Liver (tissue), 9 donors: ENCODE measurements around the gene SMIM23. TPM values are rescaled to one million over a fixed set of nuclear protein-coding genes. Genes with fewer than 3 reads are reported as not detected.

Source experiments
- DNase-seq: peaks from one replicate; pipeline ENCODE4 v3.0.0-alpha.2; 2017; ENCODE audit warnings: low spot score
- H3K27ac ChIP-seq, 2 donors: one replicate each; pipeline ENCODE4 v1.7.0; 2013; ENCODE audit warnings: inconsistent platforms in 2 of 2, low read length in 2 of 2, control low read depth in 1 of 2, low read depth in 1 of 2, mild to moderate bottlenecking in 1 of 2
- H3K27me3 ChIP-seq, 4 donors: one replicate each; pipeline versions ENCODE4 v1.6.1 to v1.7.0; 2013; ENCODE audit warnings: low read length in 3 of 4, inconsistent platforms in 1 of 4, mild to moderate bottlenecking in 1 of 4, moderate library complexity in 1 of 4; ENCODE audit not compliant: control insufficient read depth in 4 of 4, insufficient read depth in 4 of 4
- H3K36me3 ChIP-seq, 4 donors: one replicate each; pipeline versions ENCODE4 v1.6.1 to v1.7.0; 2013; ENCODE audit warnings: low read length in 3 of 4, mild to moderate bottlenecking in 3 of 4, low read depth in 1 of 4, moderate library complexity in 1 of 4; ENCODE audit not compliant: control insufficient read depth in 4 of 4, insufficient read depth in 3 of 4
- H3K4me1 ChIP-seq, 4 donors: one replicate each; pipeline versions ENCODE4 v1.6.1 to v1.7.0; 2013; ENCODE audit warnings: low read length in 3 of 4, mild to moderate bottlenecking in 3 of 4, moderate library complexity in 1 of 4; ENCODE audit not compliant: control insufficient read depth in 4 of 4, insufficient read depth in 4 of 4
- H3K4me3 ChIP-seq, 3 donors: one replicate each; pipeline versions ENCODE4 v1.6.1 to v1.7.0; 2013; ENCODE audit warnings: low read length in 3 of 3, control low read depth in 1 of 3, low read depth in 1 of 3, mild to moderate bottlenecking in 1 of 3
- H3K9ac ChIP-seq, 2 donors: one replicate each; pipeline ENCODE4 v1.7.0; 2013; ENCODE audit warnings: low read length in 2 of 2, mild to moderate bottlenecking in 2 of 2, moderate library complexity in 2 of 2, control low read depth in 1 of 2, low read depth in 1 of 2
- H3K9me3 ChIP-seq, 4 donors: one replicate each; pipeline versions ENCODE4 v1.6.1 to v1.7.0; 2013; ENCODE audit warnings: low read length in 3 of 4; ENCODE audit not compliant: control insufficient read depth in 4 of 4
- ATF3 ChIP-seq: IDR thresholded peaks from 2 replicates; pipeline ENCODE4 v1.6.1; 2016; ENCODE audit warnings: antibody characterized with exemption
- EGR1 ChIP-seq, 2 donors: IDR thresholded peaks; 2 replicates each; pipeline ENCODE4 v1.6.1; 2016 to 2018; ENCODE audit warnings: antibody characterized with exemption in 2 of 2, low read depth in 2 of 2
- FOXA1 ChIP-seq: IDR thresholded peaks from 2 replicates; pipeline ENCODE4 v1.6.1; 2016; ENCODE audit warnings: antibody characterized with exemption
- GABPA ChIP-seq, 2 donors: IDR thresholded peaks in 1 of 2; conservative IDR thresholded peaks in 1 of 2; 2 replicates each; pipeline ENCODE4 v1.6.1; 2016; ENCODE audit warnings: antibody characterized with exemption in 2 of 2, mild to moderate bottlenecking in 1 of 2, moderate library complexity in 1 of 2
- HNF4A ChIP-seq, 2 donors: conservative IDR thresholded peaks; 2 replicates each; pipeline ENCODE4 v1.6.1; 2016; ENCODE audit warnings: antibody characterized with exemption in 2 of 2, mild to moderate bottlenecking in 2 of 2
- HNF4G ChIP-seq: IDR thresholded peaks from 2 replicates; pipeline ENCODE4 v1.6.1; 2016; ENCODE audit warnings: antibody characterized with exemption
- JUND ChIP-seq, 2 donors: IDR thresholded peaks; 2 replicates each; pipeline ENCODE4 v1.6.1; 2016; ENCODE audit warnings: antibody characterized with exemption in 2 of 2
- MAX ChIP-seq: IDR thresholded peaks from 2 replicates; pipeline ENCODE4 v1.6.1; 2016; ENCODE audit warnings: antibody characterized with exemption
- RAD21 ChIP-seq, 2 donors: IDR thresholded peaks; 2 replicates each; pipeline ENCODE4 v1.6.1; 2016; ENCODE audit warnings: antibody characterized with exemption in 2 of 2, mild to moderate bottlenecking in 2 of 2
- REST ChIP-seq: IDR thresholded peaks from 2 replicates; pipeline ENCODE4 v1.6.1; 2016; ENCODE audit warnings: antibody characterized with exemption, mild to moderate bottlenecking
- RXRA ChIP-seq, 2 donors: IDR thresholded peaks; 2 replicates each; pipeline ENCODE4 v1.6.1; 2017 to 2018; ENCODE audit warnings: antibody characterized with exemption in 2 of 2, mild to moderate bottlenecking in 1 of 2
- SP1 ChIP-seq: IDR thresholded peaks from 2 replicates; pipeline ENCODE4 v1.6.1; 2018; ENCODE audit warnings: antibody characterized with exemption, mild to moderate bottlenecking
- TAF1 ChIP-seq: conservative IDR thresholded peaks from 2 replicates; pipeline ENCODE4 v1.6.1; 2016; ENCODE audit warnings: antibody characterized with exemption, mild to moderate bottlenecking
- YY1 ChIP-seq: IDR thresholded peaks from 2 replicates; pipeline ENCODE4 v1.6.1; 2016; ENCODE audit warnings: antibody characterized with exemption, mild to moderate bottlenecking
- ZBTB33 ChIP-seq: IDR thresholded peaks from 2 replicates; pipeline ENCODE4 v1.6.1; 2016; ENCODE audit warnings: antibody characterized with exemption
- WGBS: extraction: QIAGEN DNeasy Blood & Tissue Kit; methylation state at CpG from one replicate; pipeline ENCODE4 v1.1.7; 2013; 5-methylcytosine and 5-hydroxymethylcytosine counted together
- polyA plus RNA-seq, 2 donors: library from polyadenylated mRNA; stranded (reverse) in 1 of 2; unstranded in 1 of 2; fragments of 200-250 nt in 1 of 2; fragments of >200 nt in 1 of 2; fragmentation: Nextera tagmentation in 1 of 2; extraction: Ambion mirVana in 1 of 2; gene quantifications; one replicate each; pipeline versions ENCODE4 v1.2.1 to v1.2.3, GENCODE V29; 2013 to 2015
- total RNA-seq, 2 donors: library from RNA; depleted of rRNA; stranded (reverse); fragments of >200 nt; gene quantifications; one replicate each; pipeline ENCODE4 v1.2.3, GENCODE V29; 2014
- TF ChIP-seq, protein P1 (sequence below): fragments of 150-350 bp; IDR thresholded peaks from 2 replicates; pipeline ENCODE4 v1.5.1; 2017; ENCODE audit warnings: improper control_type of control experiment, low read depth, low read length; ENCODE audit not compliant: missing input control
- donor health status: healthy.
- donor health status: healthy.
- donor health status: healthy.
- donor health status: healthy.
- donor health status: healthy.

Gene SMIM23
- total and polyA plus RNA-seq, 4 donors = not detected

DNA sequence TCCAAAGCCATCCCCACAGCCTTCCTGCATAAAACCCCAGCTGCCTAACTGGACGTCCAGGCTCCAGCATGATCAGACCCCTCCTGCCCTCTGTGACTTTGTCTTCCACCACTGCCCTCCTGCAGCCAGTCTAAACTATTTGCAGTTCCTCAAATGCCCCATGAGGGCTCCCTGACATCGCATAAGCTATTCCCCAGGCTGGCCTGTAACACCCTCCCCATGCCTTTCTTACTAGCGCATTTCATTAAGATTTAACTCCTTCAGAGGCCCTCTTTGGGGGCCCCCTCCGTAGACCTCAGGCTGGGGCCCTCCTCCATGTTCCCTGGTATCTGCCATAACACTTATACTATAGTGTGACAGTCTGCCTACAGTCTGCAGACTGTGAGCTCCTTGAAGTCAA lies 15.5 kb upstream of the SMIM23 start:
- 39% methylated on average over 4 of the region's 4 CpGs for WGBS
- no peaks in the 10 kb centered on the region for H3K4me1 ChIP-seq
- peaks cover 0 to 4% (median 2%) of the 10 kb centered on the region in 4 donors for H3K27me3 ChIP-seq
- DNase-seq = no peak
- TF ChIP-seq HNF4A (conservative IDR thresholded peaks at IDR 0.05) = no peak
- TF ChIP-seq SP1 = no peak
- no peak for TF ChIP-seq RAD21 (IDR thresholded peaks at IDR 0.05)
- no peak for TF ChIP-seq REST
- no peak for TF ChIP-seq YY1
- TF ChIP-seq ZBTB33 = no peak
- TF ChIP-seq MAX = no peak
- no peak for TF ChIP-seq HNF4G
- TF ChIP-seq EGR1 (IDR thresholded peaks at IDR 0.05; ENCODE audit: low read depth in 2 of 2) = no peak
- TF ChIP-seq RXRA (IDR thresholded peaks at IDR 0.05) = no peak
- TF ChIP-seq, protein P1, sequence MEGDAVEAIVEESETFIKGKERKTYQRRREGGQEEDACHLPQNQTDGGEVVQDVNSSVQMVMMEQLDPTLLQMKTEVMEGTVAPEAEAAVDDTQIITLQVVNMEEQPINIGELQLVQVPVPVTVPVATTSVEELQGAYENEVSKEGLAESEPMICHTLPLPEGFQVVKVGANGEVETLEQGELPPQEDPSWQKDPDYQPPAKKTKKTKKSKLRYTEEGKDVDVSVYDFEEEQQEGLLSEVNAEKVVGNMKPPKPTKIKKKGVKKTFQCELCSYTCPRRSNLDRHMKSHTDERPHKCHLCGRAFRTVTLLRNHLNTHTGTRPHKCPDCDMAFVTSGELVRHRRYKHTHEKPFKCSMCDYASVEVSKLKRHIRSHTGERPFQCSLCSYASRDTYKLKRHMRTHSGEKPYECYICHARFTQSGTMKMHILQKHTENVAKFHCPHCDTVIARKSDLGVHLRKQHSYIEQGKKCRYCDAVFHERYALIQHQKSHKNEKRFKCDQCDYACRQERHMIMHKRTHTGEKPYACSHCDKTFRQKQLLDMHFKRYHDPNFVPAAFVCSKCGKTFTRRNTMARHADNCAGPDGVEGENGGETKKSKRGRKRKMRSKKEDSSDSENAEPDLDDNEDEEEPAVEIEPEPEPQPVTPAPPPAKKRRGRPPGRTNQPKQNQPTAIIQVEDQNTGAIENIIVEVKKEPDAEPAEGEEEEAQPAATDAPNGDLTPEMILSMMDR = no peak
- TF ChIP-seq JUND (IDR thresholded peaks at IDR 0.05) = no peak
- no peak for TF ChIP-seq FOXA1
- no peak for TF ChIP-seq TAF1
- no peak for TF ChIP-seq ATF3
- TF ChIP-seq GABPA (IDR thresholded peaks at IDR 0.05 in 1 of 2, conservative IDR thresholded peaks at IDR 0.05 in 1 of 2) = no peak
- H3K9me3 ChIP-seq = peaks cover 0 to 15% (median 9%) of the 10 kb centered on the region in 4 donors
- no peak overlapping the region for H3K27ac ChIP-seq
- H3K36me3 ChIP-seq = no peaks in the 10 kb centered on the region
- no peak overlapping the region for H3K4me3 ChIP-seq
- H3K9ac ChIP-seq = no peak overlapping the region

DNA sequence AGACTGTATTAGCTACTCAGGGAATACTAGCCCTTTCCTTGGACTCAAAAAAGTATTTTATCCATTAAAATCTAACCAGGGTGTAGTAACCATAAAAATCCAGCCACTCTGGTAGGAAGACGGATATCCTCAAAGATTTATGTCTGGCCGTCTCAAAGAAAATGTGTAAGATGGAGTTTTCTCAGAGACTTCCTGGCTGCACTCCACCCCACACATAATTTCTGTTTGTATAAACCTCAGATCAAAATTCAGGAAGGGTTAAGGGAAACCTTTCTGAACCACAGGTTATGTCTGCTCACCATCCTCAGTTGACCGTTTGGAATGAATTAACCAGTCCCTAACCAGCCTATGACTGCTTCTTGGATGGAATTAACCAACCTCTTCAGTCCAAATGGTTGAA lies 13.8 kb upstream of the SMIM23 start:
- DNase-seq = no peak
- peaks cover 0 to 3% (median 0%) of the 10 kb centered on the region in 4 donors for H3K27me3 ChIP-seq
- H3K27ac ChIP-seq = no peak overlapping the region
- no peaks in the 10 kb centered on the region for H3K36me3 ChIP-seq
- no peak overlapping the region for H3K9ac ChIP-seq
- H3K4me3 ChIP-seq = no peak overlapping the region
- H3K9me3 ChIP-seq = peaks cover 0 to 12% (median 5%) of the 10 kb centered on the region in 4 donors
- TF ChIP-seq TAF1 = no peak
- H3K4me1 ChIP-seq = no peaks in the 10 kb centered on the region
- 61% methylated on average over 3 of the region's 3 CpGs for WGBS
